BLaER1 treated with 17β-estradiol and CSF1 and Interleukin-3, amounts not matched to agents 10 nM and 100 nM (cell line): ENCODE measurements around the gene DIS3L2.

ENCODE experiments used
- H3K27ac ChIP-seq, 11 experiments: shearing (Covaris generic); formaldehyde crosslinking; 2 replicates each; pipeline ENCODE4 v1.8.1; 2022
- H3K27me3 ChIP-seq, 11 experiments: shearing (Covaris generic); formaldehyde crosslinking; 2 replicates each; pipeline ENCODE4 v1.8.1; 2022
- H3K36me3 ChIP-seq, 11 experiments: shearing (Covaris generic); formaldehyde crosslinking; 2 replicates each; pipeline ENCODE4 v1.8.1; 2022
- H3K4me1 ChIP-seq, 10 experiments: shearing (Covaris generic); formaldehyde crosslinking; 2 replicates each; pipeline ENCODE4 v1.8.1; 2022
- H3K4me2 ChIP-seq, 11 experiments: shearing (Covaris generic); formaldehyde crosslinking; 2 replicates each; pipeline ENCODE4 v1.8.1; 2022
- H3K4me3 ChIP-seq, 10 experiments: shearing (Covaris generic); formaldehyde crosslinking; 2 replicates each; pipeline ENCODE4 v1.8.1; 2022
- H3K9ac ChIP-seq, 11 experiments: shearing (Covaris generic); formaldehyde crosslinking; 2 replicates each; pipeline ENCODE4 v1.8.1; 2022
- H3K9me3 ChIP-seq, 11 experiments: shearing (Covaris generic); formaldehyde crosslinking; replicated peaks in 1 of 11; 2 replicates each; pipeline ENCODE4 v1.8.1; 2022
- H4K20me1 ChIP-seq, 11 experiments: shearing (Covaris generic); formaldehyde crosslinking; 2 replicates each; pipeline ENCODE4 v1.8.1; 2022
- Cebpa-rat ChIP-seq, 11 experiments: shearing (Covaris generic); IDR thresholded peaks; 2 replicates each; pipeline ENCODE4 v1.8.1; 2022

DIS3L2 gene

DNA sequence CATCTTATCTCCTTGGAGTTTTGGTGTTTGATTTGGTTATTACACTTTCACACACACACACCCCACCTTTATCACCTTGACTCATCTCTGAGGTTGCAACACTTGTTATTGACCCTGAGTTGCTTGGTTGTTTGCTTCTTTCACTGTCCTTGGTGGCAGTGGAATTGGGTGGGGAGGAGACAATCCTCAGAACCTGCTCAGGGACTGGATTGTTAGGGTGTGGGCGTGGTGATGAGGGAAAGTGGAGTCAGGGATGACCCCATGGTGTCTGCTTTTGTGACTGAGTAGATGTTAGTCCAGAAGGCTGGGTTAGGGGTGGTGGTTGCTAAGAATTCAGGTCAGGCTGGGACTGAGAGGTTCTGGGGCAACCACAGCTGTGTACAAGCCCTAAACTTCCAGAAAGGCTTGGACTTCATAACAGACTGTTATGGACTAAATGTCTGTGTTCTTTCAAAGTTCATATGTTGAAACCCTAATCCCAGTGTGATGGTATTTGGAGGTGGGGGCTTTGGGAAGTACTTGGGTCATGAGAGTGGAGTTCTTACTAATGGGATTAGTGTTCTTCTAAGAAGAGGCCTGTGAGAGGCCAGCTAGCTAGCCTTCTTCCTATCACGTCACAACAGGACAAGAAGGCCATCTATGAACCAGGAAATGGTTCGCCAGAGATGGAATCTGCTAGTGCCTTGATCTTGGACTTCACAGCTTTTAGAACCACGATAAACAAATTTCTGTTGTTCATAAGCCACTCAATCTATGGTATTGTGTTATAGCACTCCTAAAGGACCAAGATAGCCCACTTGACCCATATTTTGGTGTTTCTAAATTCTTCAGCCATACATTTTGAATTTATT is 3.4 kb upstream of the DIS3L2 start:
- Histone ChIP-seq H3K4me1 (peaks cover 12 to 24% (median 18%) of the 10 kb centered on the region in 10 experiments), H3K9me3 (no peaks in the 10 kb centered on the region), H3K27me3 (no peaks in the 10 kb centered on the region), H3K27ac (no peak overlapping the region), H3K4me2 (no peak overlapping the region), H3K36me3 (no peaks in the 10 kb centered on the region), H3K4me3 (no peak overlapping the region), H3K9ac (no peak overlapping the region), H4K20me1 (no peaks in the 10 kb centered on the region)
- no peak for TF ChIP-seq Cebpa-rat (IDR thresholded peaks at IDR 0.05)

DNA sequence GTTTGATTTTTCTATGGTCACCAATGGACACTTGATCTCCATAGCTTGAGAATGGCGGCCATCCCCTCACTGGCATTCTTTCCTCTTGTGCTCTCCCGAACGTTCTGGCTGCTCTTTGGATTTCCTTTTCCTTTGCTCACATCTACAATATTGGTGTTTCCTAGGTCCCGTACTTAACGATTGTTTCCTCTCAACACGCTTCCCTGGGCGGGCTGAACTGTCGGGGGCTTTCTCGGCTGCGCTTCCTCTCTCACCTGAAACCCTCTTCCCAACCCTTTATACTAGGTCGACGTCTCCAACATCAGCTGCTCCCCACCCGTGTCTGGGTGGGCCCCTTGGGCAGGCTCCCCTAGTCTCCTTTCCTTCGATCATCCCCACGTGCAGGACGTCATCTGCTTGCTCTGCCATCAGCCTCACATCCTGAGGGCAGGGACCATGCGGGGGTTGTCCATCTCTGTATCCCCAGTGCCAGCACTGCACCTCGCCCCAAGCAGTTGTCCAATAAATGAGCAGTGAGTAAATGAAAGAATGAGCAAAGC is 634 bp upstream of the DIS3L2 start:
- Histone ChIP-seq H3K4me3 (peak overlapping the region; percentile 78 to 97 (median 88)), H3K9ac (peak overlapping the region; percentile 86 to 92 (median 89)), H3K4me1 (peaks cover 17 to 38% (median 22%) of the 10 kb centered on the region in 10 experiments), H3K36me3 (peaks cover 0 to 4% (median 0%) of the 10 kb centered on the region in 11 experiments; a peak in 6 of 22 replicates), H3K9me3 (no peaks in the 10 kb centered on the region), H3K27ac (peak overlapping the region; percentile 85 to 96 (median 90)), H4K20me1 (peaks cover 0 to 13% (median 0%) of the 10 kb centered on the region in 11 experiments; a peak in 7 of 22 replicates), H3K27me3 (no peaks in the 10 kb centered on the region), H3K4me2 (peak overlapping the region; percentile 77 to 95 (median 86))
- TF ChIP-seq Cebpa-rat (IDR thresholded peaks at IDR 0.05): no peak

DNA sequence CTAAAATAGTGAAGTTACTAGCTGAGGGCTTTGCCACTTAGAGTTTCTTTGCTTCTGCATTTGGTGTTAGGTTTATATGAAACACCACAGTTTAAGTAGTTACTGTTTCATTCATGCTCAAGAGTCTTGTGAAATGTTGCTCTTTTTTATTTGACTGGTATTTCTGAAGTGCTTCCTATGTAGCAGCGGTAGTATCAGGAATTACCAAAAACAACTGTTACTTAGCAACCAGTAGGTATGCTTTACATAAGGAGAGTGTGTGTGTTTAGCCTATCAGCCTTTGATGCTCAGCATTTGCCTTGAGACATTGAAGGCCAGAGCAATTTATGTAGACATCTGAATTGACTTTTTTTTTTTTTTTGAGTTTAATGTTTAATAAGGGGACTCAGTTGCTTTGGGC is 3.6 kb downstream of the DIS3L2 start:
- Histone ChIP-seq H3K4me2 (0 out of 22 replicates have a peak overlapping the region, but pooled peaks of 1 of the 11 experiments have one; percentile 47), H3K27me3 (no peaks in the 10 kb centered on the region), H3K27ac (no peak overlapping the region), H4K20me1 (peaks cover 0 to 24% (median 8%) of the 10 kb centered on the region in 11 experiments; a peak in 11 of 22 replicates), H3K4me3 (no peak overlapping the region), H3K9me3 (peaks cover 22 to 25% (median 24%) of the 10 kb centered on the region in 11 experiments), H3K4me1 (peaks cover 13 to 48% (median 22%) of the 10 kb centered on the region in 10 experiments), H3K9ac (no peak overlapping the region), H3K36me3 (peaks cover 0 to 38% (median 22%) of the 10 kb centered on the region in 11 experiments; a peak in 19 of 22 replicates)
- no peak for TF ChIP-seq Cebpa-rat (IDR thresholded peaks at IDR 0.05)

DNA sequence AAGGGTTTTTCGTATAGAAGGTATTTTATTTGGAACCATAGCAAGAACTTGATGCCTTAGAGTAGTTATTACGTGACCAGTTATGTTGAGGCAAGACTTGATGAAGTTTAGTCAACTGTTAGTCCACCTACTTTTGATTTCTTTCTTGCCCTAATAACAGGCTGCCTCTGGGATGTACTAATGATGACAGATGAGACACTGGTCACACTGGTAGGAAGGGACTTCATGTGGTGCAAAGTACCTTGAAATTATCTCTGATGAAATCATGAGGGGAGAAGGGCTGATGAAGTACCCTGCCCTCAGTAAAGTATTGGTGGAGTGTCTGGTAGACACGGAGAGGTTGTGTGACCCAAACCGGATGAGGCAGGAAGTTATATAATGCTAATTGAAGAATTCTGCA is 5.4 kb downstream of the DIS3L2 start:
- peak overlapping the region in 2 of 11 experiments; percentile 25 to 47; a peak in 4 of 22 replicates for H3K4me2 ChIP-seq
- H4K20me1 ChIP-seq: peaks cover 0 to 24% (median 8%) of the 10 kb centered on the region in 11 experiments; a peak in 11 of 22 replicates
- no peak overlapping the region for H3K9ac ChIP-seq
- no peak overlapping the region for H3K4me3 ChIP-seq
- H3K9me3 ChIP-seq: peaks cover 23 to 37% (median 31%) of the 10 kb centered on the region in 11 experiments
- H3K4me1 ChIP-seq: peaks cover 6 to 41% (median 13%) of the 10 kb centered on the region in 10 experiments; a peak in 14 of 20 replicates
- H3K36me3 ChIP-seq: peaks cover 0 to 50% (median 28%) of the 10 kb centered on the region in 11 experiments; a peak in 20 of 22 replicates
- no peaks in the 10 kb centered on the region for H3K27me3 ChIP-seq
- no peak overlapping the region for H3K27ac ChIP-seq
- no peak for TF ChIP-seq Cebpa-rat (IDR thresholded peaks at IDR 0.05)

DNA sequence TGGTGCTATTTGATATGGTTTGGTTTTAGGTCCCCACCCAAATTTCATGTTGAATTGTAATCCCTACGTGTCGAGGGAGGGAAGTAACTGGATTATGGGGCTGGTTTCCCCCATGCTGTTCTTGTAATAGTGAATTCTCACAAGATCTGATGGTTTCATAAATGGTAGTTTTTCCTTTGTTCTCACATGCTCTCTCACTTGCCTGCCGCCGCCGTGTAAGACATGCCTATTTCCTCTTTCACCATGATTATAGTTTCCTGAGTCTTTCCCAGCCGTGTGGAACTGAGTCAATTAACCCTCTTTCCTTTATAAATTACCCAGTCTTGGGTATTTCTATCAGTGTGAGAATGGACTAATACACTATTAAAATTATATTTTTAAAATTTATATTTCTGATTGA is 7.3 kb downstream of the DIS3L2 start:
- TF ChIP-seq Cebpa-rat (IDR thresholded peaks at IDR 0.05): no peak
- peaks cover 0 to 24% (median 8%) of the 10 kb centered on the region in 11 experiments; a peak in 11 of 22 replicates for H4K20me1 ChIP-seq
- no peak overlapping the region; a peak in 1 of 20 replicates for H3K4me3 ChIP-seq

DNA sequence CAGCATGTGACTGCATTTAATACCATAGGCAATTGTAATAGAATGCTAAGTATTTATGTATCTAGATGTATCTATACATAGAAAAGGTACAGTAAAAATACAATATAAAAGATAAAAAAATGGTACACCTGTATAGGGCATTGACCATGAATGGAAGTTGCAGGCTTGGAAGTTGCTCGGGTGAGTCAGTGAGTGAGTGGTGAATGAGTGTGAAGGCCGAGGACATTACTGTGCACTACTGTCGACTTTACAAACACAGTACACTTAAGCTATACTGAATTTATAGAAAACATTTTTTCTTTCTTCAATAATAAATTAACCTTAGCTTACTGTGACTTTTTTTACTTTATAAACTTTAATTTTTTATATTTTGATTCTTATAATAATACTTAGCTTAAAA is 8.9 kb downstream of the DIS3L2 start:
- Histone ChIP-seq H3K9ac (no peak overlapping the region), H3K4me2 (no peak overlapping the region), H3K36me3 (peaks cover 0 to 72% (median 48%) of the 10 kb centered on the region in 11 experiments), H3K9me3 (peaks cover 23 to 42% (median 33%) of the 10 kb centered on the region in 11 experiments), H3K4me3 (no peak overlapping the region), H3K27me3 (no peaks in the 10 kb centered on the region), H4K20me1 (peaks cover 0 to 17% (median 6%) of the 10 kb centered on the region in 11 experiments; a peak in 11 of 22 replicates), H3K27ac (no peak overlapping the region), H3K4me1 (peaks cover 0 to 20% (median 2%) of the 10 kb centered on the region in 10 experiments; a peak in 8 of 20 replicates)
- no peak for TF ChIP-seq Cebpa-rat (IDR thresholded peaks at IDR 0.05)

More for the DNA sequence above, 7.3 kb downstream of the DIS3L2 start:
- Histone ChIP-seq H3K27ac (no peak overlapping the region), H3K4me1 (peaks cover 0 to 25% (median 2%) of the 10 kb centered on the region in 10 experiments; a peak in 8 of 20 replicates), H3K27me3 (no peaks in the 10 kb centered on the region), H3K36me3 (peaks cover 0 to 68% (median 42%) of the 10 kb centered on the region in 11 experiments; a peak in 21 of 22 replicates), H3K4me2 (no peak overlapping the region), H3K9ac (no peak overlapping the region), H3K9me3 (peaks cover 23 to 37% (median 31%) of the 10 kb centered on the region in 11 experiments)

DNA sequence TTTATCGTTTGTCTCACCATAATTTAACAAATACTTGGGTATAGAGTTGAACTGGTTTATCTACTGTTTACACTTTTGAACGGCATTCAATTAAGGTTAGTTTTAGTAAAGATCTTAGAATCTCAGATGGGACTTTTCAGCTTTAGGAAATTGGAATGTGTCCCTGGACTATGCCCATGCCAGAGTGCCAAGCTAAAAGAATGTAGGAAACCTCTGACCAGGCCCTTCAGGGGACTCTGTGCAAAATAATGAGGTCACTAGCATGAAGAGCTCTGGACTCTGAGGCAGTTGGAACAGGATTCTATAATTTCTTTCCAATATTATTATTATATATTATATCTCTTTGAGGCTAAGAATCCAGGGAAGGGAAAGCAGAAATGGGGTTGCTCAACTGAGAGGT is 13.5 kb downstream of the DIS3L2 start:
- peaks cover 2 to 31% (median 16%) of the 10 kb centered on the region in 11 experiments; a peak in 18 of 22 replicates for H3K9me3 ChIP-seq
- H3K4me3 ChIP-seq: no peak overlapping the region
- H3K36me3 ChIP-seq: peaks cover 0 to 49% (median 34%) of the 10 kb centered on the region in 11 experiments
- H3K27ac ChIP-seq: no peak overlapping the region
- no peak overlapping the region for H3K9ac ChIP-seq
- TF ChIP-seq Cebpa-rat (IDR thresholded peaks at IDR 0.05): no peak
- H3K27me3 ChIP-seq: no peaks in the 10 kb centered on the region
- peaks cover 0 to 17% (median 4%) of the 10 kb centered on the region in 11 experiments; a peak in 7 of 22 replicates for H4K20me1 ChIP-seq
- H3K4me1 ChIP-seq: no peaks in the 10 kb centered on the region; a peak in 1 of 20 replicates
- no peak overlapping the region for H3K4me2 ChIP-seq

DNA sequence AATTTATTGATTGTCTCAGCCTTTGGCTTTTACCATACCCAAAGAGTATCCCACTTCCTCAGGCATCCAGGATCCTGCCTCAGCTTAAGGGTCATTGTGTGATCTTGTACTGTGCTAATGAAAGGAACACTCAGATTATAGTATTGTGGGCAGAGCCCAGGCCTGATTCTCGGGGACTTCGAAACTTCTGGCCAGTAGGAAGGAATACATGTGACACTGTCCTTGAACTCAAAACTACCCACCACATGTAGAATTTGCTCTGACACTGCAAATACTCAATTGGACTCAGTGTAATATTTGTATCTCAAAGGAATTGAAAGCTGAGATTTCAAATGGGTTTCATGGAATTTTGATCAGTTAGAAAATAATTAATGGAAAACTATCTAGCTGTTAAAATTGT is 15.9 kb downstream of the DIS3L2 start:
- no peak overlapping the region for H3K27ac ChIP-seq
- TF ChIP-seq Cebpa-rat (IDR thresholded peaks at IDR 0.05): no peak
- no peak overlapping the region for H3K4me3 ChIP-seq
- peaks cover 0 to 25% (median 5%) of the 10 kb centered on the region in 11 experiments; a peak in 9 of 22 replicates for H4K20me1 ChIP-seq
- no peak overlapping the region for H3K4me2 ChIP-seq
- no peak overlapping the region for H3K9ac ChIP-seq
- peaks cover 0 to 17% (median 6%) of the 10 kb centered on the region in 11 experiments; a peak in 10 of 22 replicates for H3K9me3 ChIP-seq
- H3K4me1 ChIP-seq: no peaks in the 10 kb centered on the region; a peak in 1 of 20 replicates
- H3K36me3 ChIP-seq: peaks cover 0 to 37% (median 24%) of the 10 kb centered on the region in 11 experiments; a peak in 21 of 22 replicates
- H3K27me3 ChIP-seq: no peaks in the 10 kb centered on the region
